Measurements from ENCODE around the gene CFDP1.

DNA sequence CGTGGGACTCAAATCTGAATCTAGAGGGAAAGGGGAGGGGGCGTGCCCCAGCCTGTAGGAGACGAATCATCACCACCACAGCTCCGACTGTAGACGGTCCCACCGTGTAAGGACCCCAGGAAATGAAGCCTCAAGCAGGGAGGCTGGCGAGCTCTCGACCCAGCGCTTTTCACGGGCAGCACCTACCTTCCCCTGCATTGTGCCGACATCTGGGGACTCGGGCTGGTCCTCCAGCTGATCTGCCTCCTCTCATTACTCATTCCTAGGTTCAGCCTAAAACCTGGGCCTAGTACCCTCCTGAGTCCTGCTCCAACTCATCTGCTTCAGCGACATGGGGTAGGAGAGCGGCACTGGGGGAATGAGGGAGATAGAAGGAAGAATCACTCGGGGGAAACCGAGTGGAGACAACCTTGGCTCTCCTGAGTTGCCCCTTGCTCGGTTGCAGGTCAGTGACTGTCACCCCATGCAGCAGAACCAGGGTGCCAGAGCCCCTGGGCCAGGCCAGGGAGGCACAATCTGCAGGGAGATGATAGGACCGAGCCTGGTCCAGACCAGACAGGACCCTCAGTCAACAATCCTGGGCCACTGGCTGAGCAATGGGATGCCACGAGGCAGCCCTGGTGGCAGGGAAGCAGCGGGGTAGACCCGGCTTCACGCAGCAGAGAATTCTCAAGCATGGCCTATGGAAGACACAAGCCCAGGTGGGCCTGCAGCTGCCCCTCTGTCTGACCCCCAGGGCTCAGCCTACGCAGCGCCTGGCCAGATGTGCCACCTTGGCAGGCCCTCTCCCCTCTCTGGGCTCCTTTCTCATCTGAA is 181.0 kb downstream of the CFDP1 start:
- TF ChIP-seq, protein P1, sequence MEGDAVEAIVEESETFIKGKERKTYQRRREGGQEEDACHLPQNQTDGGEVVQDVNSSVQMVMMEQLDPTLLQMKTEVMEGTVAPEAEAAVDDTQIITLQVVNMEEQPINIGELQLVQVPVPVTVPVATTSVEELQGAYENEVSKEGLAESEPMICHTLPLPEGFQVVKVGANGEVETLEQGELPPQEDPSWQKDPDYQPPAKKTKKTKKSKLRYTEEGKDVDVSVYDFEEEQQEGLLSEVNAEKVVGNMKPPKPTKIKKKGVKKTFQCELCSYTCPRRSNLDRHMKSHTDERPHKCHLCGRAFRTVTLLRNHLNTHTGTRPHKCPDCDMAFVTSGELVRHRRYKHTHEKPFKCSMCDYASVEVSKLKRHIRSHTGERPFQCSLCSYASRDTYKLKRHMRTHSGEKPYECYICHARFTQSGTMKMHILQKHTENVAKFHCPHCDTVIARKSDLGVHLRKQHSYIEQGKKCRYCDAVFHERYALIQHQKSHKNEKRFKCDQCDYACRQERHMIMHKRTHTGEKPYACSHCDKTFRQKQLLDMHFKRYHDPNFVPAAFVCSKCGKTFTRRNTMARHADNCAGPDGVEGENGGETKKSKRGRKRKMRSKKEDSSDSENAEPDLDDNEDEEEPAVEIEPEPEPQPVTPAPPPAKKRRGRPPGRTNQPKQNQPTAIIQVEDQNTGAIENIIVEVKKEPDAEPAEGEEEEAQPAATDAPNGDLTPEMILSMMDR (IDR thresholded peaks at IDR 0.05; ENCODE audit: low read depth, low read length): no peak
- no peak for TF ChIP-seq EZH2phosphoT487 (IDR thresholded peaks at IDR 0.05; ENCODE audit: low read depth)

Data from OCI-LY3 (cell line).